Liver (tissue), 9 donors: ENCODE measurements around the gene TRUB1. TPM values are rescaled to one million over a fixed set of nuclear protein-coding genes. Genes with fewer than 3 reads are reported as not detected.

Experiments used
- DNase-seq: peaks from one replicate; pipeline ENCODE4 v3.0.0-alpha.2; 2017; ENCODE audit warnings: low spot score
- H3K27ac ChIP-seq, 2 donors: one replicate each; pipeline ENCODE4 v1.7.0; 2013; ENCODE audit warnings: inconsistent platforms in 2 of 2, low read length in 2 of 2, control low read depth in 1 of 2, low read depth in 1 of 2, mild to moderate bottlenecking in 1 of 2
- H3K27me3 ChIP-seq, 4 donors: one replicate each; pipeline versions ENCODE4 v1.6.1 to v1.7.0; 2013; ENCODE audit warnings: low read length in 3 of 4, inconsistent platforms in 1 of 4, mild to moderate bottlenecking in 1 of 4, moderate library complexity in 1 of 4; ENCODE audit not compliant: control insufficient read depth in 4 of 4, insufficient read depth in 4 of 4
- H3K36me3 ChIP-seq, 4 donors: one replicate each; pipeline versions ENCODE4 v1.6.1 to v1.7.0; 2013; ENCODE audit warnings: low read length in 3 of 4, mild to moderate bottlenecking in 3 of 4, low read depth in 1 of 4, moderate library complexity in 1 of 4; ENCODE audit not compliant: control insufficient read depth in 4 of 4, insufficient read depth in 3 of 4
- H3K4me1 ChIP-seq, 4 donors: one replicate each; pipeline versions ENCODE4 v1.6.1 to v1.7.0; 2013; ENCODE audit warnings: low read length in 3 of 4, mild to moderate bottlenecking in 3 of 4, moderate library complexity in 1 of 4; ENCODE audit not compliant: control insufficient read depth in 4 of 4, insufficient read depth in 4 of 4
- H3K4me3 ChIP-seq, 3 donors: one replicate each; pipeline versions ENCODE4 v1.6.1 to v1.7.0; 2013; ENCODE audit warnings: low read length in 3 of 3, control low read depth in 1 of 3, low read depth in 1 of 3, mild to moderate bottlenecking in 1 of 3
- H3K9ac ChIP-seq, 2 donors: one replicate each; pipeline ENCODE4 v1.7.0; 2013; ENCODE audit warnings: low read length in 2 of 2, mild to moderate bottlenecking in 2 of 2, moderate library complexity in 2 of 2, control low read depth in 1 of 2, low read depth in 1 of 2
- H3K9me3 ChIP-seq, 4 donors: one replicate each; pipeline versions ENCODE4 v1.6.1 to v1.7.0; 2013; ENCODE audit warnings: low read length in 3 of 4; ENCODE audit not compliant: control insufficient read depth in 4 of 4
- EGR1 ChIP-seq, 2 donors: IDR thresholded peaks; 2 replicates each; pipeline ENCODE4 v1.6.1; 2016 to 2018; ENCODE audit warnings: antibody characterized with exemption in 2 of 2, low read depth in 2 of 2
- FOXA1 ChIP-seq: IDR thresholded peaks from 2 replicates; pipeline ENCODE4 v1.6.1; 2016; ENCODE audit warnings: antibody characterized with exemption
- FOXA2 ChIP-seq: IDR thresholded peaks from 2 replicates; pipeline ENCODE4 v1.6.1; 2016; ENCODE audit warnings: antibody characterized with exemption
- GABPA ChIP-seq, 2 donors: IDR thresholded peaks in 1 of 2; conservative IDR thresholded peaks in 1 of 2; 2 replicates each; pipeline ENCODE4 v1.6.1; 2016; ENCODE audit warnings: antibody characterized with exemption in 2 of 2, mild to moderate bottlenecking in 1 of 2, moderate library complexity in 1 of 2
- HNF4A ChIP-seq, 2 donors: conservative IDR thresholded peaks; 2 replicates each; pipeline ENCODE4 v1.6.1; 2016; ENCODE audit warnings: antibody characterized with exemption in 2 of 2, mild to moderate bottlenecking in 2 of 2
- HNF4G ChIP-seq: IDR thresholded peaks from 2 replicates; pipeline ENCODE4 v1.6.1; 2016; ENCODE audit warnings: antibody characterized with exemption
- JUND ChIP-seq, 2 donors: IDR thresholded peaks; 2 replicates each; pipeline ENCODE4 v1.6.1; 2016; ENCODE audit warnings: antibody characterized with exemption in 2 of 2
- NR2F2 ChIP-seq: IDR thresholded peaks from 2 replicates; pipeline ENCODE4 v1.6.1; 2016; ENCODE audit warnings: antibody characterized with exemption
- RAD21 ChIP-seq, 2 donors: IDR thresholded peaks; 2 replicates each; pipeline ENCODE4 v1.6.1; 2016; ENCODE audit warnings: antibody characterized with exemption in 2 of 2, mild to moderate bottlenecking in 2 of 2
- REST ChIP-seq: IDR thresholded peaks from 2 replicates; pipeline ENCODE4 v1.6.1; 2016; ENCODE audit warnings: antibody characterized with exemption, mild to moderate bottlenecking
- RXRA ChIP-seq, 2 donors: IDR thresholded peaks; 2 replicates each; pipeline ENCODE4 v1.6.1; 2017 to 2018; ENCODE audit warnings: antibody characterized with exemption in 2 of 2, mild to moderate bottlenecking in 1 of 2
- SP1 ChIP-seq: IDR thresholded peaks from 2 replicates; pipeline ENCODE4 v1.6.1; 2018; ENCODE audit warnings: antibody characterized with exemption, mild to moderate bottlenecking
- TAF1 ChIP-seq: conservative IDR thresholded peaks from 2 replicates; pipeline ENCODE4 v1.6.1; 2016; ENCODE audit warnings: antibody characterized with exemption, mild to moderate bottlenecking
- YY1 ChIP-seq: IDR thresholded peaks from 2 replicates; pipeline ENCODE4 v1.6.1; 2016; ENCODE audit warnings: antibody characterized with exemption, mild to moderate bottlenecking
- ZBTB33 ChIP-seq: IDR thresholded peaks from 2 replicates; pipeline ENCODE4 v1.6.1; 2016; ENCODE audit warnings: antibody characterized with exemption
- polyA plus RNA-seq, 2 donors: library from polyadenylated mRNA; stranded (reverse) in 1 of 2; unstranded in 1 of 2; fragments of 200-250 nt in 1 of 2; fragments of >200 nt in 1 of 2; fragmentation: Nextera tagmentation in 1 of 2; extraction: Ambion mirVana in 1 of 2; gene quantifications; one replicate each; pipeline versions ENCODE4 v1.2.1 to v1.2.3, GENCODE V29; 2013 to 2015
- total RNA-seq, 2 donors: library from RNA; depleted of rRNA; stranded (reverse); fragments of >200 nt; gene quantifications; one replicate each; pipeline ENCODE4 v1.2.3, GENCODE V29; 2014
- TF ChIP-seq, protein P1 (sequence below): IDR thresholded peaks from 2 replicates; pipeline ENCODE4 v1.6.1; 2016; ENCODE audit warnings: antibody characterized with exemption
- TF ChIP-seq, protein P2 (sequence below): IDR thresholded peaks from 2 replicates; pipeline ENCODE4 v1.6.1; 2016; ENCODE audit warnings: antibody characterized with exemption
- TF ChIP-seq, protein P3 (sequence below): fragments of 150-350 bp; IDR thresholded peaks from 2 replicates; pipeline ENCODE4 v1.5.1; 2017; ENCODE audit warnings: improper control_type of control experiment, low read depth, low read length; ENCODE audit not compliant: missing input control
- donor health status: healthy.
- donor health status: healthy.
- donor health status: healthy.
- donor health status: healthy.
- donor health status: healthy.

Gene TRUB1
- total and polyA plus RNA-seq, 4 donors = 6.1 to 14.1 (median 8.3) TPM

GRCh38 chr10:114982989-114983388 is 45.0 kb downstream of the TRUB1 start:
- Histone ChIP-seq H3K9ac (no peak overlapping the region), H3K36me3 (peaks cover 2 to 13% (median 9%) of the 10 kb centered on the region in 4 donors), H3K27ac (no peak overlapping the region), H3K4me1 (no peaks in the 10 kb centered on the region), H3K27me3 (no peaks in the 10 kb centered on the region), H3K4me3 (no peak overlapping the region), H3K9me3 (peaks cover 2 to 13% (median 7%) of the 10 kb centered on the region in 4 donors)
- TF ChIP-seq RXRA (IDR thresholded peaks at IDR 0.05) (no peak), ZBTB33 (no peak), HNF4A (conservative IDR thresholded peaks at IDR 0.05) (no peak), NR2F2 (no peak), GABPA (IDR thresholded peaks at IDR 0.05 in 1 of 2, conservative IDR thresholded peaks at IDR 0.05 in 1 of 2) (no peak), FOXA2 (no peak), JUND (IDR thresholded peaks at IDR 0.05) (no peak), EGR1 (IDR thresholded peaks at IDR 0.05; ENCODE audit: low read depth in 2 of 2) (no peak), TAF1 (no peak), FOXA1 (no peak), RAD21 (IDR thresholded peaks at IDR 0.05) (no peak), YY1 (no peak), SP1 (no peak), HNF4G (no peak), REST (no peak)
- TF ChIP-seq, protein P1, sequence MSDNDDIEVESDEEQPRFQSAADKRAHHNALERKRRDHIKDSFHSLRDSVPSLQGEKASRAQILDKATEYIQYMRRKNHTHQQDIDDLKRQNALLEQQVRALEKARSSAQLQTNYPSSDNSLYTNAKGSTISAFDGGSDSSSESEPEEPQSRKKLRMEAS = no peak
- TF ChIP-seq, protein P2, sequence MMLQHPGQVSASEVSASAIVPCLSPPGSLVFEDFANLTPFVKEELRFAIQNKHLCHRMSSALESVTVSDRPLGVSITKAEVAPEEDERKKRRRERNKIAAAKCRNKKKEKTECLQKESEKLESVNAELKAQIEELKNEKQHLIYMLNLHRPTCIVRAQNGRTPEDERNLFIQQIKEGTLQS = no peak
- TF ChIP-seq, protein P3, sequence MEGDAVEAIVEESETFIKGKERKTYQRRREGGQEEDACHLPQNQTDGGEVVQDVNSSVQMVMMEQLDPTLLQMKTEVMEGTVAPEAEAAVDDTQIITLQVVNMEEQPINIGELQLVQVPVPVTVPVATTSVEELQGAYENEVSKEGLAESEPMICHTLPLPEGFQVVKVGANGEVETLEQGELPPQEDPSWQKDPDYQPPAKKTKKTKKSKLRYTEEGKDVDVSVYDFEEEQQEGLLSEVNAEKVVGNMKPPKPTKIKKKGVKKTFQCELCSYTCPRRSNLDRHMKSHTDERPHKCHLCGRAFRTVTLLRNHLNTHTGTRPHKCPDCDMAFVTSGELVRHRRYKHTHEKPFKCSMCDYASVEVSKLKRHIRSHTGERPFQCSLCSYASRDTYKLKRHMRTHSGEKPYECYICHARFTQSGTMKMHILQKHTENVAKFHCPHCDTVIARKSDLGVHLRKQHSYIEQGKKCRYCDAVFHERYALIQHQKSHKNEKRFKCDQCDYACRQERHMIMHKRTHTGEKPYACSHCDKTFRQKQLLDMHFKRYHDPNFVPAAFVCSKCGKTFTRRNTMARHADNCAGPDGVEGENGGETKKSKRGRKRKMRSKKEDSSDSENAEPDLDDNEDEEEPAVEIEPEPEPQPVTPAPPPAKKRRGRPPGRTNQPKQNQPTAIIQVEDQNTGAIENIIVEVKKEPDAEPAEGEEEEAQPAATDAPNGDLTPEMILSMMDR = no peak
- no peak for DNase-seq
